Activated T-cell treated with anti-CD3 and anti-CD28 coated beads, Interleukin-2, amount 50 U/mL, for 1 hour (primary cell): ENCODE data around the gene CASR.

Source experiments
- DNase-seq: peaks from one replicate; pipeline ENCODE4 v3.0.0-alpha.2; 2020

The CASR gene

GRCh38 chr3:122260206-122260605, 76.7 kb downstream of the CASR start:
- DNase-seq, result no peak

GRCh38 chr3:122263058-122263457, 79.6 kb downstream of the CASR start:
- DNase-seq, result no peak

DNA sequence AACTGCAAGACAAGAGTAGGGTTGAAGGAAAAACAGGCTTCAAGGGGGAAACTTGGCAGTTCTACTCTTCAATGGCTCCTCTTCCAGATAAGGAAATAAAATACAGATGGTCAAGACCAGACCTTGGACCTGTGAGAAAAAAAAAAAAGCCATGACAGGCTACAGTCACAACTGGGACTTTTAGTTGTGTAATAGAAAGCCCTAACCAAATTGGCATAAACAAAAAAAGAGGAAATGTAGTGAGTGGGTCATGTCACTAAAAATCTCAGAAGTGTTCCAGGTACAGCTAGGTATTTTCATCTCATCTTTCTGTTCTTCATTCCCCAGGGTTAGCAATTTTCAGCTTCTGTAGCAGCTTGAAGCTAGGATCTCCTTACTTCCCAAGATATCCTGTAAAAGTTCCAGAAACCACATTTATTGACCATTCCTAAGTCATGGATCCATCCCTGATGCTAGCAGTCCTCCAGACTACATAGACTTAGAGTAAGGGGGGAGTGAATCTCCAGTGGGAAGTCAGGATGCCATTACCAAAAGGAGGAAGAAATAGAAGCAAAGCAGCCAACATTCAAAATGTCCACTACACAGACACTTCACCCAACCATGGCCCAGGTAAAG, 80.6 kb downstream of the CASR start:
- no peak for DNase-seq

- DNase-seq, result no peak
Observed at GRCh38 chr3:122265957-122266356, 82.5 kb downstream of the CASR start.

DNA sequence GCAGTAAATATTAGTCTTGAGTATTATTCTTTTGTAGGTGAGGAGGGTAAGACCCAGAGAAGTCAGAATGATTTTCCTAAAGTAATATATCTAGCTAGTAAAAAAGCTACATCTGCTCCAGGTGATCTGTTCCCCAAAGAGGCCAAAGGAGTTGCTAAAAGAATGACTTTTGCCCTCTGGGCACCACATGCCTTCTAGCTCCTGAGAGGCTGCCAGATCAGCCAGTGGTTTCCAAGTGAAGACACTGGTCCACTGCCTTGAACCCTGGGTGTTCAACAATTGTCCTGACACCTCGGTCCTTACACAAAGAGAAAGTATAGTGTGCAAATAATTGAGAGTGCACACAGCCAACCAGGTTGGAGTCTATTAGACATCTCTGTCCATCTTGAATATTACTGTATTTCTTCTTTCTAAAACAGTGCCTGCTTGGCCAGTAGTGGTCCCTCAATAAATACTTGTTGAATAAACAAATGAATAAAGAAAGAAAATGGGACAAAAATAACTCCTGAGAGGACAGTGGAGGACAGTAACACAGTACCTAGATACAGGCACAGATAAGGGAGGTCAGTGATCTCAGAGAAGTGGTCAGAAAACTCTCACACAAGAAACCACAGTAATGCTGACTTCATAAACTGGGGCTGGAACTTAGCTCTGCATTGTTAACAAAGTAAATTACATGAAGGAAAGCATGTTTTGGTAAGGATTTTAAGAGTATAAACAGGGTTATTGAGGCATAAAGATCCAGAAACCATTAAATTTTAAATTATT, 85.0 kb downstream of the CASR start:
- no peak for DNase-seq

- no peak for DNase-seq
Observed at GRCh38 chr3:122269045-122269444, 85.6 kb downstream of the CASR start.

- DNase-seq, result no peak
Observed at GRCh38 chr3:122271246-122271898, 87.9 kb downstream of the CASR start.

- no peak for DNase-seq
Observed at GRCh38 chr3:122272879-122273278, 89.4 kb downstream of the CASR start.

DNA sequence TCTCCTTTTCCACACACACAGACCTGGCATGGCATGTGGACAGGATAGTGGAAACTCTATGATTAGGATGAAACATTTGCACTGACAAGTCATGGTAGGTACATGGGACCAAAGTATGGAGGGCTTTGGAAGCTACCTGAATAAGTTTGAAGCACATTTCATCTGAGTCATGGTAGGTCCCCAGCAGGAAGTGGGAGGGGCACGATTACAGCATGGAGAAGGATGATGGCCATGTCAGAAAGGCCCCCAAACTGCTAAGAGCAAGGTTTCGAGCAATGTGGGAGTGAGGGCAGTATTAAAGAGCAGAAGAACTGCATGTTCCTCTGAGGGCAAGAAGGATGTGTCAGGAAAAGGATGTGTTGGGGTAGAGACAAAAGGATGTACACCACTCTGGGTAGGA, 90.0 kb downstream of the CASR start:
- DNase-seq, result no peak

DNA sequence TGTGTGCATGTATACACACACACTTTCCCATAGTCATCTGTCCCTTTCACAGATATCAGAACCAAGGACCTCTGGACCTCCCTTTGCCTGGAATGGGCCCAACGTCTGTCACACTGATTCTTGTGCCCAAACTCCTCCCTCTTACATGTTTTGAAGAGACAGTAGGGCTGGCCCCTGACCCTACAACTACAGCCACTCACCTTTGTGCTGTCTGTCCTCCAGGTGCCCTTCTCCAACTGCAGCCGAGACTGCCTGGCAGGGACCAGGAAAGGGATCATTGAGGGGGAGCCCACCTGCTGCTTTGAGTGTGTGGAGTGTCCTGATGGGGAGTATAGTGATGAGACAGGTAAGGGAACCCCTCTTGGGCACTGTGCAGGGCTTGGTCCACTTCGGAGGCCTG, 98.4 kb downstream of the CASR start:
- DNase-seq, result no peak

DNA sequence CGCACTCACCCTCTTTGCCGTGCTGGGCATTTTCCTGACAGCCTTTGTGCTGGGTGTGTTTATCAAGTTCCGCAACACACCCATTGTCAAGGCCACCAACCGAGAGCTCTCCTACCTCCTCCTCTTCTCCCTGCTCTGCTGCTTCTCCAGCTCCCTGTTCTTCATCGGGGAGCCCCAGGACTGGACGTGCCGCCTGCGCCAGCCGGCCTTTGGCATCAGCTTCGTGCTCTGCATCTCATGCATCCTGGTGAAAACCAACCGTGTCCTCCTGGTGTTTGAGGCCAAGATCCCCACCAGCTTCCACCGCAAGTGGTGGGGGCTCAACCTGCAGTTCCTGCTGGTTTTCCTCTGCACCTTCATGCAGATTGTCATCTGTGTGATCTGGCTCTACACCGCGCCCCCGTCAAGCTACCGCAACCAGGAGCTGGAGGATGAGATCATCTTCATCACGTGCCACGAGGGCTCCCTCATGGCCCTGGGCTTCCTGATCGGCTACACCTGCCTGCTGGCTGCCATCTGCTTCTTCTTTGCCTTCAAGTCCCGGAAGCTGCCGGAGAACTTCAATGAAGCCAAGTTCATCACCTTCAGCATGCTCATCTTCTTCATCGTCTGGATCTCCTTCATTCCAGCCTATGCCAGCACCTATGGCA, 100.5 kb downstream of the CASR start:
- DNase-seq, result no peak

DNA sequence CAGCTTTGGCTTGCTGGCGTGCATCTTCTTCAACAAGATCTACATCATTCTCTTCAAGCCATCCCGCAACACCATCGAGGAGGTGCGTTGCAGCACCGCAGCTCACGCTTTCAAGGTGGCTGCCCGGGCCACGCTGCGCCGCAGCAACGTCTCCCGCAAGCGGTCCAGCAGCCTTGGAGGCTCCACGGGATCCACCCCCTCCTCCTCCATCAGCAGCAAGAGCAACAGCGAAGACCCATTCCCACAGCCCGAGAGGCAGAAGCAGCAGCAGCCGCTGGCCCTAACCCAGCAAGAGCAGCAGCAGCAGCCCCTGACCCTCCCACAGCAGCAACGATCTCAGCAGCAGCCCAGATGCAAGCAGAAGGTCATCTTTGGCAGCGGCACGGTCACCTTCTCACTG, 101.0 kb downstream of the CASR start:
- DNase-seq, result no peak

DNA sequence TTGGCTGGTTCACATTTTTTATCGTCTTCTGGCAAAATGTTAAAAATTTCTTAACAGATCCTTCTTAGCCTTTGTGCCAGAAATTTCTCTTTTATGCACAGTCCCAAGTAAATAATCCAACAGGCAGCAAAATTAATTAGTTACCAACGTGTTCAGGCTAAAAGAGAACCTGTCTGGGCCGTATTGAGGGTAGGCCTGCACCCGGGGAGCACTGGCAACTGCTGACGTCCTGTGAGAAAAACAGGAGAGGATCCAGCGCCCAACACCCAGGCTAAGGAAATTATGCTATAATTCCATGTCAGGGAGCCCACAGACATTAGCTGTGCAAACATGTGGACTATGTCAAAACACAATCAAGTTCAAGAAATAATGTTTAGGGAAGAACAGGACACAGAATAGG, 110.9 kb downstream of the CASR start:
- DNase-seq, result no peak

GRCh38 chr3:122295266-122296062, 112.0 kb downstream of the CASR start:
- no peak for DNase-seq

GRCh38 chr3:122298239-122298638, 114.8 kb downstream of the CASR start:
- no peak for DNase-seq

- no peak for DNase-seq
Observed at GRCh38 chr3:122299215-122299614, 115.7 kb downstream of the CASR start.

DNA sequence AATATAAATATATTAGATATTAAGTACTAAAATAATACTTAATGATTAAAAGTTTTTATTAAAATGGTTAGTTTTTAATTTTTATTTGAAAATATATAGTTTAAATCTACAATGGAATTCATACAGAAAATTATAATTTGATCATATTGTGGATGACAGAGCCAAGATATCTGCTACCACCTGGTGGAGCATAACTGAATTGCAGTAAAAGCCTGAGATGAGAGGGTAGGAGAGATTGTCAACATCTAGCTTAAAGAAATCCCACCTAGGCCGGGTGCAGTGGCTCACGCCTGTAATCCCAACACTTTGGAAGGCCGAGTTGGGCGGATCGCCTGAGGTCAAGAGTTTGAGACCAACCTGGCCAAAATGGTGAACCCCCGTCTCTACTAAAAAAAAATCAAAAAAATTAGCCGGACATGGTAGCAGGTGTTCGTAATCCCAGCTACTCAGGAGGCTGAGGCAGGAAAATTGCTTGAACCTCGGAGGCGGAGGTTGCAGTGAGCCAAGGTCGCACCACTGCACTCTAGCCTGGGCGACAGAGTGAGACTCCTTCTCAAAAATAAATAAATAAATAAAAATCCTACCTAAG, 116.5 kb downstream of the CASR start:
- no peak for DNase-seq

DNA sequence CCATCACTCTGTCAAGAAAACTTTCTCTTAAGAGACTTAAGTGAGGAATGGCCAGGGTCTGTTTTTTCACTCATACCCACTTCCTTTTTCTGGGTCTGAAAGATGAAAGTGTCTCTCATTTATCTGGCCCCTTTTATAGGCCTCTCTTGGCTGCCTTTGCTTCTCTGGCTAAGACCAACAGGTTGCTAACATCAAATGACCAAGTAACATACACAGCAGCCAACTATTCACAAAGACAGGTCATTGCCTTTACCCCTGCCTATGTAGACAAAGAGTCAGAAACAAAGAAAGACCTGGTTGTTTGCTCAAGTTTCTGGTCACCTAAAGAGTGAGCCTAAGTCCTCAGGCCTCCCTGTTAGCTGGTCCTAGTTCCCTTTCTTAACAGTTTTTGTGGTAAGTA, 117.6 kb downstream of the CASR start:
- DNase-seq, result no peak

GRCh38 chr3:122305818-122306621, 122.6 kb downstream of the CASR start:
- DNase-seq, result no peak

GRCh38 chr3:122306622-122306953, 123.1 kb downstream of the CASR start:
- DNase-seq, result no peak

DNA sequence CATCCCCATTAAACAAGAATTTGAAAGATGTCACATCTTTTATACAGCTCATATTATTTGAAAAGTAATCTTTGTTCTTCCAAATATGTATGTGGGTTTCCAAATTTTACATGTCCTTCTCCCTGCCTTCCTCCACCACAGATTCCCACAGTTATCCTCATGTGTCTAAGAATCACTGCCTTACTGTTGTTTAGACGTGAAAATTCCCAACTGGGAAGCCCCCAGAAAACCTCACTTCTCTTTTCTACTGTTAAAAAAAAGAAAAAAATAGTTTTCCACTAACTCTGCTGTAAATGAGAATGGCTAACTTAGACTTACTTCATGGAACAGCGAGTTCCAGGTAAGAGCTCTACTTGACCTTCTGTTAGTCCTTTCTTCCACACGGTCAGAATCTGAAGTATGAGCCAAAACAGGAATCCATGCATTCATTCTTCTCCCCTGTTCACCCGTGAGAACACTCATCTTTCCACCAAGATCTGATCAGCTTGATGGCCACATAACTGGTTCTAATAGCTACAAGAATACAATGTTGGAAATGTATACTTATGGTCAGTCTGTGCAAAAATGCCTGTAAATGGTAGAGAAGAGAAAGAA, 123.7 kb downstream of the CASR start:
- DNase-seq, result no peak
